DOHH2 (cell line): ENCODE data around the gene ERC2.

Experiments
- H3F3A ChIP-seq: fragments of 200-600 bp; sonication (generic), shearing (Covaris generic); 2 replicates; pipeline ENCODE4 v1.6.0; 2016; ENCODE audit warnings: antibody characterized with exemption, mild to moderate bottlenecking; ENCODE audit not compliant: control insufficient read depth, insufficient read depth
- H3K27ac ChIP-seq: fragments of 200-600 bp; sonication (generic); 2 replicates; pipeline ENCODE4 v1.5.1; 2014; ENCODE audit warnings: low read depth, mild to moderate bottlenecking, low read length, moderate library complexity
- H3K27me3 ChIP-seq: fragments of 200-600 bp; sonication (generic); 2 replicates; pipeline ENCODE4 v1.6.1; 2014; ENCODE audit warnings: mild to moderate bottlenecking, low read length, mixed read lengths; ENCODE audit not compliant: control insufficient read depth
- H3K36me3 ChIP-seq: fragments of 200-600 bp; sonication (generic); 2 replicates; pipeline ENCODE4 v1.6.1; 2014; ENCODE audit warnings: mild to moderate bottlenecking, low read length, moderate library complexity, mixed read lengths; ENCODE audit not compliant: control insufficient read depth
- H3K4me1 ChIP-seq: fragments of 200-600 bp; sonication (generic); 2 replicates; pipeline ENCODE4 v1.6.1; 2014; ENCODE audit warnings: mild to moderate bottlenecking, low read length, mixed read lengths; ENCODE audit not compliant: control insufficient read depth
- H3K4me2 ChIP-seq: fragments of 200-600 bp; sonication (generic); 2 replicates; pipeline ENCODE4 v1.6.0; 2014; ENCODE audit warnings: mild to moderate bottlenecking, low read length, moderate library complexity
- H3K4me3 ChIP-seq: fragments of 200-600 bp; sonication (generic); 2 replicates; pipeline ENCODE4 v1.5.1; 2014; ENCODE audit warnings: mild to moderate bottlenecking, low read length, mixed read lengths
- H3K79me2 ChIP-seq: fragments of 200-600 bp; sonication (generic); 2 replicates; pipeline ENCODE4 v1.6.1; 2014; ENCODE audit warnings: mild to moderate bottlenecking, low read length, mixed read lengths; ENCODE audit not compliant: control insufficient read depth
- H3K9me2 ChIP-seq: fragments of 200-600 bp; sonication (generic); replicated peaks from 2 replicates; pipeline ENCODE4 v1.6.1; 2014; ENCODE audit warnings: mild to moderate bottlenecking, low read length, mixed read lengths; ENCODE audit not compliant: control insufficient read depth
- H3K9me3 ChIP-seq: fragments of 200-600 bp; sonication (generic); 2 replicates; pipeline ENCODE4 v1.6.1; 2014; ENCODE audit warnings: antibody characterized with exemption, low read length, mixed read lengths; ENCODE audit not compliant: control insufficient read depth, insufficient read depth
- H4K20me1 ChIP-seq: fragments of 200-600 bp; sonication (generic); 2 replicates; pipeline ENCODE4 v1.6.0; 2014; ENCODE audit warnings: low read depth, mild to moderate bottlenecking, antibody characterized with exemption, low read length, moderate library complexity; ENCODE audit not compliant: control insufficient read depth, insufficient read depth
- CTCF ChIP-seq: fragments of 200-600 bp; sonication (generic); IDR thresholded peaks from one replicate; pipeline ENCODE4 v1.5.1; 2014; ENCODE audit warnings: antibody characterized with exemption, mild to moderate bottlenecking, low read depth, low read length; ENCODE audit not compliant: poor library complexity, severe bottlenecking
- EZH2phosphoT487 ChIP-seq: fragments of 200-600 bp; sonication (generic); IDR thresholded peaks from 2 replicates; pipeline ENCODE4 v1.6.1; 2017; ENCODE audit warnings: borderline replicate concordance, mild to moderate bottlenecking, antibody characterized with exemption, low read length, moderate library complexity, mixed read lengths

Gene ERC2

GRCh38 chr3:56294286-56294685 lies 174.0 kb downstream of the ERC2 start:
- Histone ChIP-seq H3K4me1 (no peaks in the 10 kb centered on the region), H3K9me2 (no peaks in the 10 kb centered on the region), H4K20me1 (no peaks in the 10 kb centered on the region), H3K36me3 (no peaks in the 10 kb centered on the region), H3K79me2 (no peaks in the 10 kb centered on the region), H3K27ac (no peak overlapping the region), H3K4me3 (no peak overlapping the region), H3K4me2 (no peak overlapping the region), H3K9me3 (no peaks in the 10 kb centered on the region), H3K27me3 (no peaks in the 10 kb centered on the region), H3F3A (no peaks in the 10 kb centered on the region)
- TF ChIP-seq EZH2phosphoT487 (no peak), CTCF (no peak)

- H3K36me3 ChIP-seq = no peaks in the 10 kb centered on the region
- no peaks in the 10 kb centered on the region for H3K79me2 ChIP-seq
- H4K20me1 ChIP-seq = no peaks in the 10 kb centered on the region
- no peaks in the 10 kb centered on the region for H3K9me2 ChIP-seq
- H3K9me3 ChIP-seq = no peaks in the 10 kb centered on the region
- H3F3A ChIP-seq = no peaks in the 10 kb centered on the region
- no peaks in the 10 kb centered on the region for H3K27me3 ChIP-seq
- H3K4me3 ChIP-seq = no peak overlapping the region
- H3K27ac ChIP-seq = no peak overlapping the region
- no peak overlapping the region for H3K4me2 ChIP-seq
- no peaks in the 10 kb centered on the region for H3K4me1 ChIP-seq
- TF ChIP-seq CTCF (no peak), EZH2phosphoT487 (no peak)
Measured at GRCh38 chr3:56291953-56292352, 176.3 kb downstream of the ERC2 start.

GRCh38 chr3:56291244-56291680 lies 177.0 kb downstream of the ERC2 start:
- H3K27ac ChIP-seq = no peak overlapping the region
- H3K9me3 ChIP-seq = no peaks in the 10 kb centered on the region
- no peaks in the 10 kb centered on the region for H3K9me2 ChIP-seq
- no peak overlapping the region for H3K4me3 ChIP-seq
- no peak overlapping the region for H3K4me2 ChIP-seq
- no peaks in the 10 kb centered on the region for H3K27me3 ChIP-seq
- H3K79me2 ChIP-seq = no peaks in the 10 kb centered on the region
- no peaks in the 10 kb centered on the region for H3K4me1 ChIP-seq
- no peak for TF ChIP-seq EZH2phosphoT487
- TF ChIP-seq CTCF = no peak
- no peaks in the 10 kb centered on the region for H4K20me1 ChIP-seq
- H3K36me3 ChIP-seq = no peaks in the 10 kb centered on the region
- no peaks in the 10 kb centered on the region for H3F3A ChIP-seq

GRCh38 chr3:56290374-56290773 lies 177.9 kb downstream of the ERC2 start:
- no peak overlapping the region for H3K27ac ChIP-seq
- no peaks in the 10 kb centered on the region for H3K27me3 ChIP-seq
- H3K9me2 ChIP-seq = no peaks in the 10 kb centered on the region
- no peaks in the 10 kb centered on the region for H3K4me1 ChIP-seq
- TF ChIP-seq CTCF (no peak), EZH2phosphoT487 (no peak)
- H3K9me3 ChIP-seq = no peaks in the 10 kb centered on the region
- H3K4me2 ChIP-seq = no peak overlapping the region
- H4K20me1 ChIP-seq = no peaks in the 10 kb centered on the region
- no peaks in the 10 kb centered on the region for H3F3A ChIP-seq
- no peaks in the 10 kb centered on the region for H3K36me3 ChIP-seq
- no peaks in the 10 kb centered on the region for H3K79me2 ChIP-seq
- no peak overlapping the region for H3K4me3 ChIP-seq
